Measurements from ENCODE around the gene TMF1.

The TMF1 gene, protein sequence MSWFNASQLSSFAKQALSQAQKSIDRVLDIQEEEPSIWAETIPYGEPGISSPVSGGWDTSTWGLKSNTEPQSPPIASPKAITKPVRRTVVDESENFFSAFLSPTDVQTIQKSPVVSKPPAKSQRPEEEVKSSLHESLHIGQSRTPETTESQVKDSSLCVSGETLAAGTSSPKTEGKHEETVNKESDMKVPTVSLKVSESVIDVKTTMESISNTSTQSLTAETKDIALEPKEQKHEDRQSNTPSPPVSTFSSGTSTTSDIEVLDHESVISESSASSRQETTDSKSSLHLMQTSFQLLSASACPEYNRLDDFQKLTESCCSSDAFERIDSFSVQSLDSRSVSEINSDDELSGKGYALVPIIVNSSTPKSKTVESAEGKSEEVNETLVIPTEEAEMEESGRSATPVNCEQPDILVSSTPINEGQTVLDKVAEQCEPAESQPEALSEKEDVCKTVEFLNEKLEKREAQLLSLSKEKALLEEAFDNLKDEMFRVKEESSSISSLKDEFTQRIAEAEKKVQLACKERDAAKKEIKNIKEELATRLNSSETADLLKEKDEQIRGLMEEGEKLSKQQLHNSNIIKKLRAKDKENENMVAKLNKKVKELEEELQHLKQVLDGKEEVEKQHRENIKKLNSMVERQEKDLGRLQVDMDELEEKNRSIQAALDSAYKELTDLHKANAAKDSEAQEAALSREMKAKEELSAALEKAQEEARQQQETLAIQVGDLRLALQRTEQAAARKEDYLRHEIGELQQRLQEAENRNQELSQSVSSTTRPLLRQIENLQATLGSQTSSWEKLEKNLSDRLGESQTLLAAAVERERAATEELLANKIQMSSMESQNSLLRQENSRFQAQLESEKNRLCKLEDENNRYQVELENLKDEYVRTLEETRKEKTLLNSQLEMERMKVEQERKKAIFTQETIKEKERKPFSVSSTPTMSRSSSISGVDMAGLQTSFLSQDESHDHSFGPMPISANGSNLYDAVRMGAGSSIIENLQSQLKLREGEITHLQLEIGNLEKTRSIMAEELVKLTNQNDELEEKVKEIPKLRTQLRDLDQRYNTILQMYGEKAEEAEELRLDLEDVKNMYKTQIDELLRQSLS

DNA sequence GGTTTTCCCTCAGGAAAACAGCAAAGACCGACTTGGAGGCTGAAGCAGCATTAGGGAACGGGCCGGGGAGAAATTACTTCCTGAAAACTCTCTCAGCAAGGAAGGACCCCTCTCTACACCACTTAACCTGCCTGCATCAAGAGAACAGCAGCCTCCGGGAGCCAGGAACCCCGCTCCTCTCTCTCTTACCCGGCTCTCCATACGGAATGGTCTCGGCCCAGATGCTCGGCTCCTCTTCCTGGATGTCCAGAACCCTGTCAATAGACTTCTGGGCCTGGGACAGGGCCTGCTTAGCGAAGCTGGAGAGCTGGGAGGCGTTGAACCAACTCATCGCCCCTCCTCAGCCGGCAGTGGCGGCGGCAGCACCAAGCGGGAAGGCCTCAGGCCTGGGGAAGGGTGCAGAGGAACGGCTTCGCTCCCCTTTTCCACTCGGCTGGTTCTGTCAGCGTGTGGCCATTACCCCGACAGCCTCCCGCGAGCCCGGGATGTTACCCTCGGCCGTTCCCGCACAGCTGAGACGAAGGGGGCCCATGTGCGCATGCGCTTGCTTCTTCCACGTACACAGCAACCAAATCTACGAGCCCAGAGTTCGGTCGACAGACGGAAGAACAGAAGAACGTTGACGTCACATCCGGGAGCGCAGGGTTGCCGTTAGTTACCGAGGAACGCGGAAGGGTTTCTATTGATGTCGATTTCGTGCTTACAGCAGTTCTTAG, at the start of gene TMF1:
Gene TMF1, minus strand, starts transcription at position 578 of the 716 bp plus-strand sequence. Its CDS starts 247 bp downstream, at position 331.
- DNase-seq: peak; percentile 99

- DNase-seq: no peak
Measured at GRCh38 chr3:69099576-69099975, 47.4 kb upstream of the TMF1 start.

DNA sequence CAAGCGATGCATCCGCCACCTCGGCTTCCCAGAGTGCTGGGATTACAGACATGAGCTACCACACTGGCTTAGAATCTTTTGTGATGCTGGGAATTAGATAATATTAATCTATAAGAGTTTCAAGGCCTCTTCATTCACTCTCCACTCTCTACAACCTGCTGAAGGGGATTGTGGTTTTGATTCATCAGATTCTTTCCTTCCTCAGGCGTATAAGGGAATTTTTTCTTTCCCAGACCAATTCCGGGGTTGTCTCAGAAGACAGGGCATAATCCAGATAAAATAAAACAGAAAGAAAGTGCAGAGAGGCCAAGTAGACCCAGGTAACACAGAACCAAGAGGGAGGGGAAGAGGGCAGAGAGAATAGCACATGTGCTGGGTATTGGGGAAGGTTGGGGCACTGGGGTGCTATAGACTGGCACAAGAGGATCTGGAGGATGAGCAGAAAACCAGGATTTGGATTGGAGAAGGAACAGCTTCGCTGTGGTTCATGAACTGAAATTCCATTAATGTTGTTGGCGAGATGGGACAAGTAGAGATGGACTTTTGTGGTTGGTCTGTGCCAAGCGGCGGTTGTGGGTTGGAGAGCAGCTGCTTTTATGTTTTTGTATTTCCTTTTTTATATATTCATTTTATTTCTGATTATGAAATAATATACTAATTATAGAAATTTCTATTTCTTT, 45.4 kb upstream of the TMF1 start:
- no peak for DNase-seq

- DNase-seq: no peak
Measured at GRCh38 chr3:69096299-69096698, 44.2 kb upstream of the TMF1 start.

GRCh38 chr3:69095636-69096035, 43.5 kb upstream of the TMF1 start:
- DNase-seq: peak; percentile 32

DNA sequence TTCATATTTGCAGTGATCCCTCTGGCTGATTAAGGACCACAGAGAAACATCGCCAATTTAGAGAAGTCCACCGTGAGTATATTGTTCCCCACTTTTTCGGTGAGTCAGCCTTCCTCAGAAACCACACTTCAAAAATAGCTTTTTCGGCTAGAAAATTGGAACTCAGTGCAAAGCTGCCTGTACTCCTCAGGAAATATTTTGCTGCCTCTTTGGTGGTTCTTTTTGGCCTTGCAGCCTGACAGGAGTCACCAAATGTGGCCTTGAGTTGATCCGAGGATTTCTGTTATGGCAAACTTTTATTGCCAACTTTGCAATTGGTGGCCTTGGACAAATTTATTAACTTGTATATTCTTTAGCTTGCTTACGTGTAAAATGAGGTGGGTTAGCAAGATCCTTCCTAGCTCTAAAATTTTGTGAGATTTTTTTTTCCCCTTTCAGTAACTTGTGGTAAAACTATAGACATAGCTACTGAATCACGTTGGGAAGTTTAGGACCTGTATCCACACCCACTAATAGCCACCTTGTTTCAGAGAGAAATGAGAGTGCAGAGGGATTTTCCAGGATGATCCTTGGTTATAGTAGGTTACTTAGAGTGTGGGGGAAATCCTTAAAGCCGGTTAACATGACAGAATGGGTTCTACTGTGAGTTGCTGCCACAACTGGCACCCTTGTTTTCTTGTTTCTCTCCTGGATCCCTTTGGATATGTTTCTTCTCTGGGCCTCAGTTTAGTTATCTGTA, 42.5 kb upstream of the TMF1 start:
- DNase-seq: peak; percentile 29

GRCh38 chr3:69092030-69092516, 39.9 kb upstream of the TMF1 start:
- peak; percentile 30 for DNase-seq

DNA sequence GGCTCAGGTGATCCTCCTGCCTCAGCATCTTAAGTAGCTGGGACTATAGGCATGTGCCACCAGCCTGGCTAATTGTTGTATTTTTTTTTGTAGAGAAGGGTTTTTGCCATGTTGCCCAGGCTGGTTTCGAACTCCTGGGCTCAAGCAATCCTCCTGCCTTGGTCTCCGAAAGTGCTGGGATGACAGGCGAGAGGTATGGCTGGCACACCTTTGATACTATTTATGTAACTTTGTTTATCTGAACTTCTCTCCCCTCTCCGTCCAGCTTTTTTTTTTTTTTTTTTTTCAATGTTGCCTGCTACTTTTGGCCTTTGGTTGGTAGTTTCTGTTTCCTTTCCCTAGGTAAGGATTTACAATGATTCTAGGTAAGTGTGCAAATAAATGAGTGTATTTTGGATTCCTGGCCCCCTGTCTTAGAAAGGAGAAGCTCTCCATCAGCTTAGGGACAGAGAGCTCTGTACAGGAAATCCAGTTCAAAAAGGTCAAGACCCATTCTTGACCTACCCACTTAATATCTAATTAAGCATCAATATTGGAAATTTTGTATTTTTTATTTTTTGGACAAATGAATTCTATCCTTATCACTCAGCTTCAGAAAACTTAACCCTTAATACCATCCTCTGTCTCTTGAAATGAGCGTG, 39.4 kb upstream of the TMF1 start:
- no peak for DNase-seq

DNA sequence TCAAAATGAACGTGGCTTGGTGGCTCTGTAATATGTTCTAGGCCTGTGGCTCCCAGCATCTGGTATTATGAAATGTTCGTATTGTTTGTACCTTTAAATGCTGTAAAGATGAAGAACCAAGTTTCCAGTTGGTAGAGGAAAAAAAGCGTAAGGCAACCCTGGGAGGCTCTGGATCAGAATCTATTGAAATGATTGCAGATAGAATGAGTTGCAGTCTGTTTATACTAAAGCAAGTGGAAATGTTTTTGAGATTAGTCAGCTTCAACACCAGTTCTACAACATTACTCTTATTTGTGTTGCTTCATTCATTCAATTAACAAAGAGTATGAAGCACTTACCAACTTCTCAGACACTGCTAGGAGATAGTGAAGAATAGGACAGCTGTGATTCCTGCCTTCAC, 37.9 kb upstream of the TMF1 start:
- no peak for DNase-seq

GRCh38 chr3:69088063-69088462, 35.9 kb upstream of the TMF1 start:
- DNase-seq: no peak

GRCh38 chr3:69087030-69087791, 35.1 kb upstream of the TMF1 start:
- no peak for DNase-seq

- peak; percentile 92 for DNase-seq
Measured at GRCh38 chr3:69085833-69086722, 33.9 kb upstream of the TMF1 start.

- DNase-seq: peak; percentile 45
Measured at GRCh38 chr3:69085168-69085832, 33.2 kb upstream of the TMF1 start.

GRCh38 chr3:69084326-69085167, 32.4 kb upstream of the TMF1 start, which contains the start of gene ARL6IP5:
TSS of gene ARL6IP5 (plus strand) at chr3:69084937. CDS start at chr3:69085048, 111 bp downstream.
- DNase-seq: peak; percentile 93

DNA sequence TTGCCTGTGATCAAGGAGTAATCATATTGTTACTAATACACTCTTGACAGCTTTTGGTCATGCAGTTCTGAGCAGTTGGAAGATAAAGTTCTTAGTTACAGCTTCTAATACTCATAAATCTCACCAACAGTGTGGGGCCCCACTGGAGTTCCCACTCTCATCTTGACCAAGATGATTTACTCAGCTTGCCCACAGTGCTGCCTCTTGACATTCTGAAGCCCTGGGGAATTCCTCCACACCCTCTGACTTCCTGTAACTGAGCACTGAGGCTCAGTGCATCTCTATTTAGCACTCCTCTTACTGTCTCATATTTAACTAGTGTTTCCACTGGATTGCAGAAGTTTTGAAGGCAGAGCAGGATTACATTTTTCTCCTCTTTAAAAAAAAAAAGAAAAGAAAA, 30.7 kb upstream of the TMF1 start:
- DNase-seq: peak; percentile 65

GRCh38 chr3:69082361-69082760, 30.2 kb upstream of the TMF1 start:
- no peak for DNase-seq
